Activated naive CD8-positive, alpha-beta T cell treated with anti-CD3 and anti-CD28 coated beads, Interleukin-2, amount 50 U/mL, for 16 hours (primary cell): Measurements from ENCODE around the gene KLF16.

Experiments
- DNase-seq: peaks from one replicate; pipeline ENCODE4 v3.0.0-alpha.2; 2020; ENCODE audit warnings: low read depth, low spot score

The KLF16 gene

DNA sequence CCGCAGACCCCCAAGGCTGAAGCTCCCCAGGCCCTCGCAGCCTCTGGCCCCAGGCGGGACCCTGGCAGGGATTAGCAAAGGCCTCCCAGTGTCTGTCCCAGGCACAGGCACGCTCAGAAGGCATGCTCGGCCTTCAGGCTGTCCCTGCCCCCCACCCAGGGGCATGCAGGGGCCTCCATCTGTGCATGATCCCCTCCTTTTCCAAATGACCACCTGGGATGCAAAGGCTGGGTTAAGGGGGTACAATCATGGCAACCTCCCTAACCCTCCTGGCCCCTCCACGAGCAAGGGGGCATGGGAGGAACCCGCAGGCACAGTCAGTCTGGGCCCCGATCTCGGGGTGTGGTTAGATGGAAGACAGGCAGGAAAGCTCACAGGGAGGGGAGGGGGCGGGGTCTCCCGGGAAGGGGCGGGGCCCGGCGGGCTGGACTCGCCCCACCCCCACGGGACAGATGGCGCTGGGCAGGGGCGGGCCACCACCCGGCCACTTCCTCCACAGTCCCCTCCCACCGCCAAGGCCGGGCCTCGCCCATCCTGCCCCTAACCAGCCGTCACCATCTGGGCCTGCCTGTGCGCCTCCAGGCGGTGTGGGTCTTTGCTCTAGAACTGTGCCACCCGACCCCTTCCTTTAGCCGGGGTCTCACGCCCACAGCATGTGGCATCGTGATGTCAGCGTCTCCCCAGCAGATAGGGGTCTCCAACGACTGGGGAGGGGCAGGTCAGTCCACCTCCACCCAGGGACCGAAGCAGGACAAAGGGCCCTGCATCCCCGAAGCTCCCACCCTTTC is 8.1 kb downstream of the KLF16 start:
- DNase-seq, result no peak

DNA sequence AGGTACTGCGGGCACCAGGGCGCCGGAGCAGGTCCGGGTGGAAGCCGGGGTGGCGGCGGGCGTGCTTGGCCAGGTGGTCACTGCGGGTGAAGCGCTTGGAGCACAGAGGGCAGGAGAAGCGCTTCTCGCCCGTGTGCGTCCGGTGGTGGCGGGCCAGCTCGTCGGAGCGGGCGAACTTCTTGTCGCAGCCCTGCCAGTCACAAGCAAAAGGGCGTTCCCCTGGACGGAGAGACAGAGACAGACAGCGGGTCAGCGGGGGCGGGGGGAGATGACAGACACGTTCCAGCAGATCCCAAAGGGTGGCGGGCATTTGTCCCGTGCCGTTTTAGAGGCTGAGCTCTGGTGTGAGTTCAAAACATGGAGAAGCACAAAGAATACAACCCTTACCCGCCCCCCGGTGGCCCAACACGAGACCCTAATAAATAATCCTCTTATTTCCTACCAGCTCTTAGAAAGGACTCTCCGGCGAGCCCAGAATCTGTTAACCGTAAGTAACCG is 8.8 kb downstream of the KLF16 start:
- DNase-seq, result no peak

DNA sequence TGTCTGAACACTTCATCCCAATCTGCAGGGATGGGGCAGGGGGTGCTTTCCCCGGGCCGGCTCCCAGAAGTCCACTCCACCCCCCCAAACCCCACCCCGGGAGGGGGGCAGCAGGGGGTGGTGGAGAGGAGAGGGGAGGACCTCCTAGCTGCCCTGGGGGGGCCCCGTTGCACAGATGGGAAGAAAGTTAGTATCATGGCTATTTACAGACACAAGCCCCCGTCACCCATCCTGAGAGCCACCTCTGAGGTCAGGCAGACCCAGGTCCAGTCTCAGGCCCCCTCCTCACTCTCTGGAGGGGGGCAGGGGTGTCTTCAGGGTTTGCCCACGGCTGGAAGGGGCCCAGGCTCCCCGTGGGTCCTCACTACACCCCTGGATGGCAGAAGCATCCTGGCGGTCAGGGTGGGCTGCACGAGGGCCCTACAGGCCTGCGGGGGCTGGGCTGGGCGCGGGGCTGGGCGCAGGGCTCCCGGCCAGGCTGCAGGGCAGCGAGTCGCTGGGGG is 9.3 kb downstream of the KLF16 start:
- no peak for DNase-seq

DNA sequence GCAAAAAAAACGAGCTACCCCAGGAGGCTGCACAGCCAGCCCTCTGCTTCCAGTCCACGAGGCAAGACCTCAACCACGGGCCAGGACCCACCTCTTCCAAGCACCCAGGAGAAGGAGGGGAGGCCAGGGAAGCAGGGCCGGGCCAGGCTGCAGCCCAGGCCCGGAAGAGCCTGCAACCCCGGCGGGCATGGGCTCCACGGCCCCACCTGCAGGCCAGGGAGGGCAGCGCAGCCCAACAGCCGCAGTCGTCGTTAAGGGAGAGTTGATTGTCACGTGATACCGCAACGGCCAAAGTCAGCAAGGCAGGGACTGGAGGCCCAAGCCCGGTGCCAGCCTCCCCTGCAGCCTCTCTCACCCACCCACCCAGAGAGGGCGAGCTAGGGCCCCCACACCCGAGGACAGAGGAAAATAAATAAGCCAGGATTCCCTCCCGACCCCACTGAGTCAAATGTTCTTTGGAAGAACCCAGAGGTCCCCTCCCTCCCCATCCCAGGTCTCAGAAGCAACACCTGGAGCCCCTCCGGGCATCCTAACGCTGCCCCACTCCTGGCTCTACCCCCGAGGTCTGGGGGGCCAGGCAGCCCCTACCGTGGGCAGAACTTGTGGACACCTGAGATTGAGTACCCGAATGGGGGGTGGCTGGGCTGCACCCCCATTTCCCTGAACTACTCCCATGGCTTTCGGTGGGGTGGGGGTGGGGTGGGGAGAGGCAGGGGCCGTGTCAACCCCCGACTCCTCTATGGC is 9.9 kb downstream of the KLF16 start:
- peak; percentile 65 for DNase-seq

DNA sequence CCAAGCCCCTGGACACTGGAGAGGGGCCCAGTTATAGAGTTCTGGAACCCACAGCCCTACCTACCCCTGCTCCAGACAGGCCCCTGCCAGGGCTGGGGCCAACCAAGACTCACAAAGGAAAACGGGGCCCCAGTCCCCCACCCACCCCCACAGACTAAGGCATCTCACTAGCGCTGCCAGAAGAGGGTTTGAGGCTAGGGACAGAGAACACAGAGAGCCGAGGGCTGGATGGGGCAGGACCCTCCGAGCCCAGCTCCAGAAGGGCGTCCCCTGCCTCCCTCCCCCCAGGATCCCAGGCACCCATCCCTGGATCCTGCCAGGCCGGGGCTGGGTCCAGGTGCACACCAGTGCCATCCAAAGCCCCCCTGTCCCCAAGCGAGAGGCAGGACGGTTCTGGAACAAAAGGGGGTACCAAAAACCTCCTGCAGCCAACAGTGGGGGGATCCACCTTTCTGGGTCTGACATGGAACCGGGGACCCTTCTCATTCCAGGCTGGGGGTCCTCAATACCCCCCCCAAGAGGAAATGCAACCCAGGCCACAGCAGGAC is 10.7 kb downstream of the KLF16 start:
- no peak for DNase-seq

DNA sequence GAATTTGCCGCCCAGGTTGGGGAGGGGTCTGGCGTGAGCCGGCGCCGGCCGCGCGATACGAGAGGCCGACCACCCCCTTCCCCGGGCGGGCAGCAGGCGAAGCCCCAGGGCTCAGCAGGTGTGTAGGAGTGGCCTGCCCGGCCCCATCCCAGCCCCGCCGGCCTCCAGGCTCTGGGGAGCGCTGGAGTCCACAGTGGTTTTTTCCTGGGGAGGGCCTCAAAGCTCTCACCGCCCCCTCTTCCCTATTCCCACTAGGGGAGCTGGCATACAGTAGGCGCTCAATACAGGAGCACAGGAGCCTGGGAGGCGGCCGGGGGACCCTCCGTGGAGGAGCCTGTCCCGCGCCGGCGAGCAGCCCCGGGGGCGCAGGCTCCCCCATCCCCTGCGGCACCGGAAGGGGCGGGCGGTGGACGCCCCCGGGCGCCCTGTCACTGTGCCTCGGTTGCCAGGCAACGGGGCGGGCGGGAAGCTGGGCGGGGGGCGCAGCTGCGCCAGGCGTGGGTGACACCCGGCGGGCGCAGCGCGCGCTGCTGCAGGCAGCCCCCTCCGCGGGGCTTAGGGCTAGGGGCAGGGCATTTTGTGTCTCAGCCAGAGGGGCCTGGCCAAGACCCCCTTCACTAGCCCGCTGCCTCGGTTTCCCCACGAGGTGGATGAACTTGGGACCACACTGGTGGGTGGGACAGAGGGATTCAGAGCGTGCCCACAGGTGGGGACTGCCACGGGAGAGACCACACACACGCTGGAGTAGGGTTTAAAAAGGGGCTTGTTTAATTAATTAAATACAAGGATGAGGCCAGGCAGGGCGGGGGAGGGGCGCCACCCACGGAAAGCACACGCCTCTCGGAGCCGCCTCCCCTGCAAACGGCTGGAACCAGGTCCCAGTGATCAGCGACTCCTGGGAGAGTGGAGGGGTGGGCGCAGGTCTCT is 11.5 kb downstream of the KLF16 start:
- no peak for DNase-seq

DNA sequence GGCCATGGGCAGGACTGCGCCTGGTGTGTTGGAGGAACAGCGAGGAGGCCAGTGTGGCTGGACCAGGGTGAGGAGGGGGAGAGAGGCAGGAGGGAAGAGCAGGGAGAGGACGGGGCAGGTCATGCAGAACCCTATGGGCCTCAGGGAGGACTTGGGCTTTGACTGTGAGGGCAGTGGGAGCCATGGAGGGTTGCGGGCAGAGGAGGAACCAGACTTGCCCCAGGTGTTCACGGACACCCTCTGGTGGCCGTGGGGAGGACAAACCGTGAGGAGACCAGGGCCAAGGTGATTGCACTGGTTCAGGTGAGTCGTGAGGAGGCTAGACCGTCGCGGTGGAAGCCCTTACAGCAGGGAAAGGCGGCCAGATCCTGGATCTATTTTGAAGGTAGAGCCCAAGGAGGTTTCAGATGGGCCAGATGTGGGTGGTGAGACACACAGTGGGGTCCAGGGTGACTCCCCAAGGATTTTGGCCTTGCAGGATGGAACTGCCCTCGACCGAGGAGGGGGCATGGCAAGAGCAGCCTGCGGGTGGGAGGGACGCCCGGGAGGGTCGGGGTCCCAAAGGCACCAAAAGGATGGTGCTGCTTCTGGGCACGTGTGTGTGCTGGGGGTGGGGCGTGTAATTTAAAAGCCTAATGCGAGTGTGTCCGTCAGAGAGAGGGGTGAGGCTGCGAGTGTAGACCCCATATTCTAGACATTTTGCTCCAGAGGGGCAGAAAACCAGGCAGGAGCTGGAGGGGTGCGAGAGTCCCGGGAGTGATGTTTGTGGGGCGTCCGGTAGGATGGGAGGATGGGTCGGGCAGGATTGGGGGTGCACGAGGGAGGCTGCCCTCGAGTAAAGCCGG is 12.3 kb downstream of the KLF16 start:
- no peak for DNase-seq

DNA sequence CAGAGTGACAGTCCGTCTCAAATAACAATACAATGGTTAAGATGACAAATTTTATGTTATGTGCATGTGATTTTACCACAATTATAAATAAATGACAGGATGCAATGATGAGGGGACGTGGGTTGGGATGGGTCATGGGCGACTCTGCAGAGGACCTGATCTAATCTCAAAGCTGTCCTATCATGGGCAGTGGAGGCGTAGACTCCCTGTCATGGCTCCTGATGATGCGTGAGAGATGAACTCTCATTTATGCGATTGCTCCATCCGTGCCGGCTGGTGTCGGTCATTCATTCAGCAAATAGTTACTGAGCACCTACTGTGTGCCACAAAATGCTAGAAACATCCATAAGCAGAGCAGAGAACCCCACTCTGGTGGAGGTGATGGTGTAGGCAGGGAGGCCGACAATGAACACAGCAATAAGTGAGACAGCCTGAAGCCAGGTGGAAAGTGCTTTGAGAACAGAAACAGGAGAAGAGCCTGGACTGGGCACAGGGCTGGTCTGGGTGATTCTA is 13.4 kb downstream of the KLF16 start:
- no peak for DNase-seq

DNA sequence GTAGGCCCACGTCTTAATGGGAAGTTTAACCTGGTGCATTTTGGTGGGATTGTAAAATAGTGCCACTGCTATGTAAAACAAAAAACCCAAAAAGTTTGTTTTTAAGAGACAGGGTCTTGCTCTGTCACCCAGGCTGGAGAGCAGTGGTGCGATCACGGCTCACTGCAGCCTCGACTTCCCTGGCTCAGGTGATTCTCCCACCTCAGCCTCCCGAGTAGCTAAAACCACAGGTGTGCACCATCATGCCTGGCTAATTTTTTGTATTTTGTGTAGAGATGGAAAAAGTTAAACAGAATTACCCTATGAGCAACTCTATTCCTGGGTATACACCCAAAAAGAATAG is 14.3 kb downstream of the KLF16 start:
- DNase-seq, result no peak

DNA sequence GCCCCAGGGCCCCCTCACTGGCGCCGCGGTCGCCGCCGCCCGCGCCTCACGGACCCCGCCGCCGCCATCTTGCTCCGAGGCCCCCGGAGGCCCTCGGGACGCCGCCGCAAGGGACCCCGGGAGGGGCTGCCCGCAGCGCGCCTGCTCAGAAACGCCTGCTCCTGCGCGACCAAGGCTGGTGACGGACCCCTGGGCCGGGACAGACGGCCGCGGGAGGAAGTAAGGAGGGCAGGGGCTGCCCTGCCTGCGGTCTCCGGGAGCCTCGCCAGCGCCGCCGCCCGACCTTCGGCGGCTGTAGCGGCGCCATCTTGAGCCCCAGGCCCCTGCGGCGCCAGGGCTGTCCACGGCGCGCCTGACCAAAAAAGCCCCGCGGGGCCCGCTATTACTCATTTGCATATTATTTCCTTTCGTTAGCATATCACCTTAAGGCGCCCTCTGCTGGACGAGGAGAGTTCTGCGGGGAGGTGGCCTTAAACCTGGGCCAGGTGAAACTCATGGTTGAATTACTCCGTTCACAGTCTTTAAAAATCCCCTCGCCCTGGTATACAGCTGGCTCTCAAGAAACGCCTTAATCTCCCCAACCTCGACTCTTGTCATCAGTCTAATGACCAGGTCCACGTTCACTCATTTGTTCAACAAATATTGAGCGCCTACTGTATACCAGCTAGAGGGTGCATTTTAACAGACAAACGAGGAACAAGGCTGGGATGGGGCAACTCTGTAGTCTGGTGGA is 14.8 kb downstream of the KLF16 start, which contains the start of gene REXO1:
Gene REXO1, minus strand, starts transcription at position 85 of the 733 bp plus-strand sequence. CDS start 125 bp downstream, outside the sequence.
- DNase-seq, result peak; percentile 96

DNA sequence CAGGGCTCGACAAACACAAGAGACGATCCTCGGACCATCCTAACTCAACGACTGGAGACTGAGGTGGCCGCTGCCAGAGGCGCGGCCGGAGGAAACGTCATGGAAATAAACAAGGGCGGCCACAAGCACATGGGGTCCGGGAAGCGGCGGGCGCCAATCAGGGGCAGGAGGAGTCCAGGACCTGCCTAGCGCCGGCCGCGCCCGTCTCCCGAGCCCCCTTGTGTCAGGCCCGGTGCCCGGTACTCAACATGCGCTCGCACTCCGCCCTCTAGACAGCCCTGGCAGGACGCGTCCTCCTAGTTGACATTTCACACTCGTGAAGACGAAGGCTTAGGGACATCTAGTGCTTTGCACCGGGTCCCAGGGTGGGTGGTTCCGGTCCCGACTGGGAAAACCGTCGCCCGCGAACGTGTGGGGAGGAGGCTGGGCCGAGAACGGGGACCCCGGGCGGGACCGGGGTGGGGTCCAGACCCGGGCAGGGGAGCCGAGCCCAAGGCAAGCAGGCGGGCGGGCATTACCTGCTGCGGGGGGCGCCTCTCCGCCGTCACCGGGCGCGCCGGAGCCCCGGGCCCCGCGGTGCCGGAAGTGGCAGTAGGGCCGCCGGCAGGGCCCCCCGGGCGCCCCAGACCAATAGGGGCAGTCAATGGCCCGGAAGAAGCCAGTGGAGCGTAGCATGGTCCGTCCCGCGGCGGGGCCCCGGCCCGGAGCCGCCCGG is 15.5 kb downstream of the KLF16 start:
- no peak for DNase-seq

DNA sequence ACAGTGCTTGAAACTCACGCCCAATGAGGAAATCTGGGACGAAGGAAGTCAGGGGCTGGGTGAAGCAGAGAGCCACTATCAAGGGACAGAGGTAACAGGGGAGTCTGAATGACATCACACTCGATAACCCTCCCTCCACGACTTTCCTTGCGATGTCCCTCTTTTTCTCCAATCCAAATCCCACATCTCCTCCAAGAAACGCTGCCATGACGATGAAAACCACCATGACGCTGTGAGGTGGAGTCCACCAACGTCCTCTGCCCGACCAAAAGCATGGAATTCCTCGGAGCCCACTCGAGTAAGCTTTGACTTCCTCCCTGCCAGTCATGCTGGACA is 16.1 kb downstream of the KLF16 start:
- no peak for DNase-seq

DNA sequence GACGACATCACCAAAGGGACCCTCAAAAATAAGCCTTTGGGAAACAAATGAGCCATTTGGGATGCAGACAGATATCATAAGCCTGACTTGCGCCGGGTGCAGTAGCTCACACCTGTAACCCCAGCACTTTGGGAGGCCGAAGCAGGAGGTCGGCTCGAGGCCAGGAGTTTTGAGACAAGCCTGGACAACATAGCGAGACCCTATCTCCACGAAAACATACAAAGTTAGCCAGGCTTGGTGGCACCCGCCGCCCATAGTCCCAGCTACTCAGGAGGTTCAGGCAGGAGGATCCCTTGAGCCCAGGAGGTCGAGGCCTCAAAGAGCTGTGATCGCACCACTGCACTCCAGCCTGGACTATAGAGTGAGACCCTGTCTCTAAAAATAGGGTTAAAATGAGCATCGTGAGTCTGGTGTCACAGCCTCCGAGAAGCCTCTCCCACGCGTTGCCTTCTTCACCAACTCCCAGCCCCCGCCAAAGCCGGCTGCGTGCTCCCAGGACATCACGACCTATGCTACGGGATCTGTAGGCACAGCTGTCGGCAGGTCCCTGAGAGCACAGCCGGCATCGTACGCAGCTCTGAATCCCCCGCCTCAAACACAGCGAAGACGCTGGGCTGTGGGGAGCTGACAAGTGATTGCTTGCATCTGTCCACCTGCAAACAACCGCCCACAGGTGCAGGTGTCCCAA is 16.7 kb downstream of the KLF16 start:
- no peak for DNase-seq

DNA sequence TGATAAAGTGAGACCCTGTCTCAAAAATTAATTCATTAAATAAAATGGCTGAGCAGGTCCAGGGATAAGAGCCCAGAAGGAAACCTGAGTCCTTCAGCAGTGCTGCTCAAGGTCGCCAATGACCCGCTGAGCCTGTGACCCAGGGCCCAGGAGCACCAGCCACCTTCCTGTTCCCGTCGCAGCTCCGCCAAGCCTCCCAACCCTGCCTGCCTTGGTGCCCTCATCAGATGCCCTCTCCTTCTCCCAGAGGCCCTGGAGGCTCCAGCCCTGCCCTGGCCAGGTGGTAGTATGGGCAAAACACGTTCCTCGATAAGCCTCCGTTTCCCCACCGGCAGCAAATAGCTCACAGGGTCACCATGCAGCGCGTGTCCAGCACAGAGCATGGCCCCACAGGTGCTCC is 17.7 kb downstream of the KLF16 start:
- no peak for DNase-seq

DNA sequence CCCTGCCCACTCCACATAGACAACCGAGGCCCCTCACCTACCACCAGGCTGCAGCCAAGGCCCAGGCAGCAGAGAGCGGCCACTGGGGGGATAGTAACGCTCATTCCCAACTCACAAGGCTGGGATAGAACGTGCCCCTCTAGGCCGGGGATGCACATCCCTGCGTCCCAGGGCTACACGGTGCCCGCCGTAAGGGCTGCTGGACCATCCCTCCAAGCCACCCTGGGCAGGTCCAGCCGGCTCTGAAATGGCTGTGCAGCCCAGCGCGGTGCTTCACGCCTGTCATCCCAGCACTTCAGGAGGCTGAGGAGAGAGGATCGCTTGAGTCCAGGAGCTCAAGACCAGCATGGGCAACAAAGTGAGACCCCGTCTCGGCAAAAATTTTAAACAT is 18.3 kb downstream of the KLF16 start:
- DNase-seq, result no peak

DNA sequence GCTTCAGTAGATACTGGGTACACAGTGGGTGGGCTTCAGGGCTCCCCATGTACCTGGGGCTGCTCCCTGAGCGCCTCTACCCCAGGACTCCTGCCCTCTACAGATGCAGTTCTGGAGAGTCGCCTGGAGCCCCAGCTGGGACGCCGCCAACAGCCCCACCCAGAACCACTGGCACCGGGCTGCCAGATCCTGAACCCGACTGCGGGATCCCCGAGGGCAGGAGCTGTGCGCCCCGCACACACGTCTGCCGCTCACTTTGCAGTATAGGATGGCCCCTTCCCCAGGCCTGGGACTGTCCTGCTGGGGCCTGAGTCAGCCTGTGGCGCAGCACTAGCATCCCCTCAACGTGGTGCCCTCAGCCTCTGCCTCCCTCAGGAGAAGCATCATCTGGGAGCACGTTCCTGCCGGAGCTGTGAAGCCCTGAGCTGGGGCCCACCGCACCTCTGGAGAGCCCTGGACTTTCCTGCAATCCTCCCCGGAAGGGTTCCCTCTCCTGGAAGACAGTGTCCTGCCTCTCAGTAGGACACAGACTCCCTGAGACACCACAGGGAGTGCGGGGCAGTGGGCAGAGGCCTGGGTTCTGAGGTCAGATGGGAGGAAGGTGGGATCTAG is 18.8 kb downstream of the KLF16 start:
- DNase-seq, result no peak

DNA sequence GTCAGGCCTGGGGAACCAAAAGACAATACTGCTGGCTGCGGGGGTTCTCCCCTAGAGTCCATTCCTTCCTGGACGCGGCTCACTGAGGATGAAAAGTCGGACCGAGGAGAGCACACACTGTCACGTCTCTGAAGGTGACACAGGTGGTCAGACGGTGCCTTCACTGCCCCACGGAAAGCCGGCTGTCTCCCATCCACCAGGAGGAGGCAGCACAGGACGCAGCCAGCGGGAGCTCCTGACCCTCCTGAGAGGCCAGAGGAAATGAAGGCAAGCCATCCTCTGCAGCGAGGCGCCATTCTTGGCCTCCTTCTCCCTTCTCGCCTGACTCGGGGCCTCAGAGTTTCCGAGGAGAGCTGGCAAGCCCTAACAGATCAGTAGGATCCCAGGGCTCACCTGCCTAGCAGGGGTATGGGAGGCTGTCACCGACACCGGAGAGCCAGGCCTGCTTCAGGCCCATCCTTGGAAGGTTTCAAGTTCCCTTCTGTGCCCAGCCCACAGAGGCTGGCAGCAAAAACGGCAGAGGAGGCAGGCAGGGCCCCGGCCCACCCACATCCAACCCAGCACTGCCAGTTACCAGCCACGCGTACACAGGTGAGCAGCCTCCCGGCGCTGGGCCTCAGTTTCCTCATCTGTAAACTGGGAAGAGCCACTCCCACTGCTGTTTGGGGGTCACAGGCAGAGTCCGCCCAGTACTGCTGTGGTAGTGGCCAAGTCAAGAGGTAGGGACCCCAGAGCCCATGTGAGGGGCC is 19.6 kb downstream of the KLF16 start:
- DNase-seq, result no peak
